Endothelial cell (in vitro differentiated cells): ENCODE measurements around the gene SCYL3. TPM values are rescaled to one million over a fixed set of nuclear protein-coding genes. Genes with fewer than 3 reads are reported as not detected.
"Not testable (repeated sequence)": the region's sequence is repeated elsewhere in the genome, so short reads cannot be mapped to it uniquely, and the experiment has no call there.

Source experiments
- DNase-seq: peaks from one replicate; pipeline ENCODE4 v3.0.0; 2021; ENCODE audit warnings: low spot score
- H3K27ac Mint-ChIP-seq: one replicate; pipeline ENCODE4 v1.8.0; 2021; ENCODE audit warnings: mixed read lengths, inconsistent platforms; ENCODE audit not compliant: unreplicated experiment
- H3K27me3 Mint-ChIP-seq: one replicate; pipeline ENCODE4 v1.8.0; 2021; ENCODE audit warnings: mild to moderate bottlenecking, moderate library complexity, mixed read lengths, inconsistent platforms; ENCODE audit not compliant: unreplicated experiment
- H3K36me3 Mint-ChIP-seq: one replicate; pipeline ENCODE4 v1.8.0; 2021; ENCODE audit warnings: mild to moderate bottlenecking, low read depth, mixed read lengths, inconsistent platforms; ENCODE audit not compliant: unreplicated experiment
- H3K4me1 Mint-ChIP-seq: one replicate; pipeline ENCODE4 v1.8.0; 2021; ENCODE audit warnings: mild to moderate bottlenecking, mixed read lengths, inconsistent platforms; ENCODE audit not compliant: unreplicated experiment
- H3K4me3 Mint-ChIP-seq: one replicate; pipeline ENCODE4 v1.8.0; 2021; ENCODE audit warnings: mild to moderate bottlenecking, mixed read lengths, inconsistent platforms; ENCODE audit not compliant: unreplicated experiment
- H3K9me3 Mint-ChIP-seq: one replicate; pipeline ENCODE4 v1.8.0; 2021; ENCODE audit warnings: mixed read lengths, inconsistent platforms; ENCODE audit not compliant: unreplicated experiment
- CTCF ChIP-seq: fragments of 200-600 bp; sonication (generic); IDR thresholded peaks from one replicate; pipeline ENCODE4 v1.5.0; 2021; ENCODE audit warnings: antibody characterized with exemption; ENCODE audit not compliant: unreplicated experiment
- total RNA-seq: library from RNA; stranded (reverse); fragmentation: NEBNext Ultra II Directional; extraction: Animal tissue kit (Norgen Biotek cat#: 25700); gene quantifications from one replicate; pipeline ENCODE4 v1.2.1, GENCODE V29; 2021; ENCODE audit not compliant: unreplicated experiment

The SCYL3 gene
- total RNA-seq, 1 donor from 2014 or later = 19.2 TPM

GRCh38 chr1:169867012-169867675 is 26.6 kb downstream of the SCYL3 start:
- Mint-ChIP-seq H3K27me3 (peaks cover 3% of the 10 kb centered on the region), H3K9me3 (no peaks in the 10 kb centered on the region), H3K4me1 (peaks cover 4% of the 10 kb centered on the region), H3K36me3 (peaks cover 65% of the 10 kb centered on the region), H3K27ac (no peak overlapping the region), H3K4me3 (no peak overlapping the region)
- no peak for DNase-seq
- no peak for TF ChIP-seq CTCF

GRCh38 chr1:169866577-169866976 is 27.1 kb downstream of the SCYL3 start:
- Mint-ChIP-seq H3K27ac (no peak overlapping the region), H3K9me3 (no peaks in the 10 kb centered on the region), H3K27me3 (peaks cover 3% of the 10 kb centered on the region), H3K4me1 (peaks cover 2% of the 10 kb centered on the region), H3K4me3 (peak overlapping the region; percentile 21), H3K36me3 (peaks cover 59% of the 10 kb centered on the region)
- DNase-seq = no peak
- no peak for TF ChIP-seq CTCF

- H3K4me3 Mint-ChIP-seq, H3K9me3 Mint-ChIP-seq, H3K27me3 Mint-ChIP-seq, H3K27ac Mint-ChIP-seq, H3K4me1 Mint-ChIP-seq, DNase-seq: not testable (repeated sequence)
- H3K36me3 Mint-ChIP-seq = peaks cover 57% of the 10 kb centered on the region
Observed at GRCh38 chr1:169864531-169864930, 29.2 kb downstream of the SCYL3 start.

GRCh38 chr1:169860750-169861149 is 32.9 kb downstream of the SCYL3 start:
- no peak for TF ChIP-seq CTCF
- Mint-ChIP-seq H3K36me3 (peaks cover 37% of the 10 kb centered on the region), H3K9me3 (no peaks in the 10 kb centered on the region), H3K27ac (no peak overlapping the region), H3K4me3 (no peak overlapping the region), H3K4me1 (peaks cover 5% of the 10 kb centered on the region), H3K27me3 (peaks cover 4% of the 10 kb centered on the region)
- no peak for DNase-seq

GRCh38 chr1:169860187-169860586 is 33.5 kb downstream of the SCYL3 start:
- Mint-ChIP-seq H3K9me3 (no peaks in the 10 kb centered on the region), H3K4me3 (no peak overlapping the region), H3K36me3 (peaks cover 37% of the 10 kb centered on the region), H3K27ac (no peak overlapping the region), H3K27me3 (peaks cover 2% of the 10 kb centered on the region), H3K4me1 (peaks cover 5% of the 10 kb centered on the region)
- no peak for DNase-seq
- no peak for TF ChIP-seq CTCF
